ENCODE results near the gene SHISAL1. TPM values are rescaled to one million over a fixed set of nuclear protein-coding genes. Genes with fewer than 3 reads are reported as not detected.

The SHISAL1 gene
- total RNA-seq, 4 donors from 2014 or later: 6.6 to 20.4 (median 12.4) TPM

GRCh38 chr22:44317886-44318637, 5.3 kb upstream of the SHISAL1 start:
- intact Hi-C loops (cut with DNase I): no loop called here
- Histone ChIP-seq H3K4me1 (peaks cover 0 to 21% (median 13%) of the 10 kb centered on the region in 4 donors), H3K27me3 (no peaks in the 10 kb centered on the region), H3K4me3 (no peak overlapping the region), H3K9me3 (no peaks in the 10 kb centered on the region), H3K36me3 (no peaks in the 10 kb centered on the region), H3K27ac (replicated peaks in 1 of 4) (no peak overlapping the region)
- WGBS: 92% methylated on average over 16 of the region's 17 CpGs
- no peak for TF ChIP-seq CTCF (IDR thresholded peaks at IDR 0.05)
- no peak for TF ChIP-seq POLR2A (IDR thresholded peaks at IDR 0.05; ENCODE audit: low read depth)
- no peak for TF ChIP-seq POLR2AphosphoS5 (IDR thresholded peaks at IDR 0.05)
- TF ChIP-seq EP300 (IDR thresholded peaks at IDR 0.05): no peak
- no peak for DNase-seq (ENCODE audit: extremely low spot score)

DNA sequence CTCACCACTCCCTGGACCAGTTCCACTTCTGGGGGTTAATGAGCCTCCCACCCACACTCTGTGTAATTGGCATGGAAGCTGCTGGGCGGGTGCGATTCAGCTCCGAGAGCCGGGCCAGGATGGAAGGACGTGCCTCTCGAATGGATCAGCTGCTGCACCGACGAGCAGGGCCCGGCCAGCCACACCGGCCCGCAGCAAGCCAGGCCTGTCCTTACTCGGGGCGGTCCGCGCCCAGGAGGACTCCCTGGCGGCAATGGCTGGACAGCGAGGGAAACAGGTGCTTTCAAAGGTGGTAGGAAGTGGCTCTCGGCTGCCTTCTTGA, 4.3 kb upstream of the SHISAL1 start:
- no peaks in the 10 kb centered on the region for H3K9me3 ChIP-seq
- no peak overlapping the region for H3K27ac ChIP-seq (replicated peaks in 1 of 4)
- TF ChIP-seq EP300 (IDR thresholded peaks at IDR 0.05) (no peak), POLR2A (IDR thresholded peaks at IDR 0.05; ENCODE audit: low read depth) (no peak), CTCF (IDR thresholded peaks at IDR 0.05) (no peak)
- H3K4me1 ChIP-seq: peaks cover 0 to 31% (median 22%) of the 10 kb centered on the region in 4 donors
- no peaks in the 10 kb centered on the region for H3K27me3 ChIP-seq
- no peaks in the 10 kb centered on the region for H3K36me3 ChIP-seq
- intact Hi-C loops (cut with DNase I): no loop called here
- no peak for DNase-seq (ENCODE audit: extremely low spot score)
- H3K4me3 ChIP-seq: no peak overlapping the region
- WGBS: 92% methylated on average over 14 of the region's 18 CpGs

GRCh38 chr22:44316393-44317122, 3.8 kb upstream of the SHISAL1 start:
- no peak for TF ChIP-seq POLR2A (IDR thresholded peaks at IDR 0.05; ENCODE audit: low read depth)
- TF ChIP-seq CTCF (IDR thresholded peaks at IDR 0.05): no peak
- TF ChIP-seq EP300 (IDR thresholded peaks at IDR 0.05): no peak
- no peak for TF ChIP-seq POLR2AphosphoS5 (IDR thresholded peaks at IDR 0.05)
- WGBS: 89% methylated on average over 13 of the region's 13 CpGs
- H3K9me3 ChIP-seq: no peaks in the 10 kb centered on the region
- intact Hi-C loops (cut with DNase I): no loop called here
- no peak for DNase-seq (ENCODE audit: extremely low spot score)
- no peak overlapping the region for H3K4me3 ChIP-seq
- no peaks in the 10 kb centered on the region for H3K27me3 ChIP-seq
- no peaks in the 10 kb centered on the region for H3K36me3 ChIP-seq
- no peak overlapping the region for H3K27ac ChIP-seq (replicated peaks in 1 of 4)
- H3K4me1 ChIP-seq: peaks cover 0 to 36% (median 27%) of the 10 kb centered on the region in 4 donors

GRCh38 chr22:44314425-44315067, 1.8 kb upstream of the SHISAL1 start:
- Histone ChIP-seq H3K27ac (replicated peaks in 1 of 4) (peak overlapping the region in 2 of 4 donors; percentile 84 to 89), H3K4me1 (peaks cover 2 to 56% (median 44%) of the 10 kb centered on the region in 4 donors), H3K9me3 (no peaks in the 10 kb centered on the region), H3K36me3 (no peaks in the 10 kb centered on the region), H3K4me3 (no peak overlapping the region), H3K27me3 (no peaks in the 10 kb centered on the region)
- WGBS: 78% methylated on average over 17 of the region's 17 CpGs
- intact Hi-C loops (cut with DNase I): no loop called here
- no peak for DNase-seq (ENCODE audit: extremely low spot score)
- TF ChIP-seq EP300 (IDR thresholded peaks at IDR 0.05) (no peak), CTCF (IDR thresholded peaks at IDR 0.05) (no peak), POLR2A (IDR thresholded peaks at IDR 0.05; ENCODE audit: low read depth) (no peak), POLR2AphosphoS5 (IDR thresholded peaks at IDR 0.05) (no peak)
